Daoy (cell line): Measurements from ENCODE around the gene SVIL. TPM values are rescaled to one million over a fixed set of nuclear protein-coding genes. Genes with fewer than 3 reads are reported as not detected.
"Not testable (repeated sequence)": the region's sequence is repeated elsewhere in the genome, so short reads cannot be mapped to it uniquely, and the experiment has no call there.

ENCODE experiments used
- DNase-seq: peaks from one replicate; pipeline ENCODE4 v3.0.0-alpha.2; 2015; ENCODE audit warnings: low read depth
- total RNA-seq: library from RNA; depleted of rRNA; stranded (reverse); fragments of >200 nt; shearing (Covaris generic); gene quantifications from 2 replicates; pipeline ENCODE4 v1.2.3, GENCODE V29; 2014

Gene SVIL
- total RNA-seq, 1 experiment from 2014 or later, result 15.3 TPM

- DNase-seq, result no peak
Observed at GRCh38 chr10:29455095-29455494, 179.7 kb downstream of the SVIL start.

GRCh38 chr10:29454250-29454649 lies 180.5 kb downstream of the SVIL start:
- DNase-seq, result no peak

- DNase-seq, result no peak
Observed at GRCh38 chr10:29452546-29452945, 182.2 kb downstream of the SVIL start.

GRCh38 chr10:29451946-29452345 lies 182.8 kb downstream of the SVIL start:
- no peak for DNase-seq

- DNase-seq, result no peak
Observed at GRCh38 chr10:29450405-29450804, 184.4 kb downstream of the SVIL start.

- peak; percentile 69 for DNase-seq
Observed at GRCh38 chr10:29448756-29449592, 185.8 kb downstream of the SVIL start.

GRCh38 chr10:29448125-29448524 lies 186.6 kb downstream of the SVIL start:
- DNase-seq, result no peak

GRCh38 chr10:29446327-29446726 lies 188.4 kb downstream of the SVIL start:
- no peak for DNase-seq

GRCh38 chr10:29443745-29444523 lies 190.8 kb downstream of the SVIL start:
- DNase-seq, result no peak

- DNase-seq, result no peak
Observed at GRCh38 chr10:29440981-29441380, 193.8 kb downstream of the SVIL start.

- not testable (repeated sequence) for DNase-seq
Observed at GRCh38 chr10:29439005-29439404, 195.8 kb downstream of the SVIL start.

- DNase-seq, result no peak
Observed at GRCh38 chr10:29438271-29438670, 196.5 kb downstream of the SVIL start.

GRCh38 chr10:29437871-29438270 lies 196.9 kb downstream of the SVIL start:
- DNase-seq, result no peak

GRCh38 chr10:29435809-29436501 lies 198.8 kb downstream of the SVIL start:
- no peak for DNase-seq

GRCh38 chr10:29434111-29434510 lies 200.7 kb downstream of the SVIL start:
- DNase-seq, result no peak

GRCh38 chr10:29431711-29432110 lies 203.1 kb downstream of the SVIL start:
- no peak for DNase-seq

GRCh38 chr10:29430101-29430500 lies 204.7 kb downstream of the SVIL start:
- DNase-seq, result no peak

GRCh38 chr10:29428486-29428885 lies 206.3 kb downstream of the SVIL start:
- DNase-seq, result no peak

- no peak for DNase-seq
Observed at GRCh38 chr10:29427667-29428066, 207.1 kb downstream of the SVIL start.

- DNase-seq, result no peak
Observed at GRCh38 chr10:29426420-29426819, 208.4 kb downstream of the SVIL start.

- no peak for DNase-seq
Observed at GRCh38 chr10:29424017-29424416, 210.8 kb downstream of the SVIL start.

- DNase-seq, result no peak
Observed at GRCh38 chr10:29420744-29421143, 214.0 kb downstream of the SVIL start.
